IMR-90 (cell line): ENCODE measurements around the gene NPHS1.

Experiments
- CEBPB ChIP-seq: IDR thresholded peaks from 2 replicates; pipeline ENCODE4 v1.6.1; 2012; ENCODE audit warnings: low read depth, low read length, improper control_type of control experiment
- MXI1 ChIP-seq: IDR thresholded peaks from 2 replicates; pipeline ENCODE4 v1.6.1; 2012; ENCODE audit warnings: low read depth, mild to moderate bottlenecking, low read length, moderate library complexity, borderline replicate concordance
- POLR2A ChIP-seq: IDR thresholded peaks from 2 replicates; pipeline ENCODE4 v1.6.1; 2012; ENCODE audit warnings: mild to moderate bottlenecking, low read depth, low read length
- RAD21 ChIP-seq: IDR thresholded peaks from 2 replicates; pipeline ENCODE4 v1.6.1; 2012; ENCODE audit warnings: low read length, improper control_type of control experiment
- RFX5 ChIP-seq: IDR thresholded peaks from 2 replicates; pipeline ENCODE4 v1.8.0; 2012; ENCODE audit warnings: low read depth, mild to moderate bottlenecking, low read length, moderate library complexity
- SMC3 ChIP-seq: fragments of 150-350 bp; IDR thresholded peaks from 2 replicates; pipeline ENCODE4 v1.6.1; 2016; ENCODE audit warnings: low read depth, mild to moderate bottlenecking, antibody characterized with exemption, low read length, moderate library complexity
- TF ChIP-seq, protein P1 (sequence below): conservative IDR thresholded peaks from 2 replicates; pipeline ENCODE4 v1.5.1; 2012; ENCODE audit warnings: mild to moderate bottlenecking, low read depth, low read length, improper control_type of control experiment
- TF ChIP-seq, protein P2 (sequence below): fragments of 150-350 bp; IDR thresholded peaks from 2 replicates; pipeline ENCODE4 v1.6.1; 2016; ENCODE audit warnings: low read depth, mild to moderate bottlenecking, low read length, moderate library complexity, borderline replicate concordance

DNA sequence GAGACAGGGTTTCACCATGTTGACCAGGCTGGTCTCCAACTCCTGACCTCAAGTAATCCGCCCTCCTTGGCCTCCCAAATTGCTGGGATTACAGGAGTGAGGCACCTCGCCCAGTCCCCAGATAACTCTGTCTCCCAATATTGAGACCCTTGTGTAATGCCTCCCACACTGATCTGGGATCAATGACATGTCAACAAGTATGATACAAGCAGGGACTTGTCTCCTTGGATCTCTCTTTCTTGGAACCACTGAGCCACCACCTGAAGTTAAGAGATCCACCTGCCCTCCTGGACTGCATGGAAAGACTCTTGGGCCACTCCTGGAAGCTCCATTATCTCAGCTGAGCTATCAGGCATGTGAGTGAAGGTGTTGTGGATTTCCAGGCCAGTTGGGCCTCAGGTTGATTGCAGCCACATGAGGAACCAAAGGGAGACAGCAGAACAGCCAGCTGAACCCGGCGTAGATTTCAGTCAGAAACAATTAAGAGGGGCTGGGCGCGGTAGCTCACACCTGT is 33.0 kb upstream of the NPHS1 start:
- TF ChIP-seq, protein P1, sequence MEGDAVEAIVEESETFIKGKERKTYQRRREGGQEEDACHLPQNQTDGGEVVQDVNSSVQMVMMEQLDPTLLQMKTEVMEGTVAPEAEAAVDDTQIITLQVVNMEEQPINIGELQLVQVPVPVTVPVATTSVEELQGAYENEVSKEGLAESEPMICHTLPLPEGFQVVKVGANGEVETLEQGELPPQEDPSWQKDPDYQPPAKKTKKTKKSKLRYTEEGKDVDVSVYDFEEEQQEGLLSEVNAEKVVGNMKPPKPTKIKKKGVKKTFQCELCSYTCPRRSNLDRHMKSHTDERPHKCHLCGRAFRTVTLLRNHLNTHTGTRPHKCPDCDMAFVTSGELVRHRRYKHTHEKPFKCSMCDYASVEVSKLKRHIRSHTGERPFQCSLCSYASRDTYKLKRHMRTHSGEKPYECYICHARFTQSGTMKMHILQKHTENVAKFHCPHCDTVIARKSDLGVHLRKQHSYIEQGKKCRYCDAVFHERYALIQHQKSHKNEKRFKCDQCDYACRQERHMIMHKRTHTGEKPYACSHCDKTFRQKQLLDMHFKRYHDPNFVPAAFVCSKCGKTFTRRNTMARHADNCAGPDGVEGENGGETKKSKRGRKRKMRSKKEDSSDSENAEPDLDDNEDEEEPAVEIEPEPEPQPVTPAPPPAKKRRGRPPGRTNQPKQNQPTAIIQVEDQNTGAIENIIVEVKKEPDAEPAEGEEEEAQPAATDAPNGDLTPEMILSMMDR: no peak
- no peak for TF ChIP-seq POLR2A
- no peak for TF ChIP-seq MXI1
- TF ChIP-seq SMC3: no peak
- TF ChIP-seq RAD21: no peak
- no peak for TF ChIP-seq RFX5
- TF ChIP-seq CEBPB: no peak
- TF ChIP-seq, protein P2, sequence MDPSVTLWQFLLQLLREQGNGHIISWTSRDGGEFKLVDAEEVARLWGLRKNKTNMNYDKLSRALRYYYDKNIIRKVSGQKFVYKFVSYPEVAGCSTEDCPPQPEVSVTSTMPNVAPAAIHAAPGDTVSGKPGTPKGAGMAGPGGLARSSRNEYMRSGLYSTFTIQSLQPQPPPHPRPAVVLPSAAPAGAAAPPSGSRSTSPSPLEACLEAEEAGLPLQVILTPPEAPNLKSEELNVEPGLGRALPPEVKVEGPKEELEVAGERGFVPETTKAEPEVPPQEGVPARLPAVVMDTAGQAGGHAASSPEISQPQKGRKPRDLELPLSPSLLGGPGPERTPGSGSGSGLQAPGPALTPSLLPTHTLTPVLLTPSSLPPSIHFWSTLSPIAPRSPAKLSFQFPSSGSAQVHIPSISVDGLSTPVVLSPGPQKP: no peak
